IPS-18c (cell line): Measurements from ENCODE around the gene EPC2.
"Not testable (repeated sequence)": the region's sequence is repeated elsewhere in the genome, so short reads cannot be mapped to it uniquely, and the experiment has no call there.

Experiments
- H3K4me3 ChIP-seq: 2 replicates; pipeline ENCODE4 v1.7.0; 2013; ENCODE audit warnings: low read depth, mild to moderate bottlenecking, low read length, moderate library complexity; ENCODE audit not compliant: insufficient read depth
- H3K9me3 ChIP-seq: one replicate; pipeline ENCODE4 v1.6.1; 2013; ENCODE audit warnings: mild to moderate bottlenecking, low read length, moderate library complexity; ENCODE audit not compliant: control insufficient read depth, insufficient read depth

The EPC2 gene

GRCh38 chr2:148622366-148622765 lies 22.2 kb upstream of the EPC2 start:
- no peaks in the 10 kb centered on the region for H3K9me3 ChIP-seq
- no peak overlapping the region; the same call in 1 of the 2 replicates for H3K4me3 ChIP-seq

- H3K9me3 ChIP-seq: no peaks in the 10 kb centered on the region
- H3K4me3 ChIP-seq: no peak overlapping the region
Measured at GRCh38 chr2:148623086-148623485, 21.5 kb upstream of the EPC2 start.

- no peak overlapping the region for H3K4me3 ChIP-seq
- H3K9me3 ChIP-seq: no peaks in the 10 kb centered on the region
Measured at GRCh38 chr2:148627224-148627623, 17.3 kb upstream of the EPC2 start.

- Histone ChIP-seq H3K4me3 (no peak overlapping the region), H3K9me3 (no peaks in the 10 kb centered on the region)
Measured at GRCh38 chr2:148634749-148635148, 9.8 kb upstream of the EPC2 start.

GRCh38 chr2:148638543-148638942 lies 6.0 kb upstream of the EPC2 start:
- H3K9me3 ChIP-seq: no peaks in the 10 kb centered on the region
- no peak overlapping the region for H3K4me3 ChIP-seq

DNA sequence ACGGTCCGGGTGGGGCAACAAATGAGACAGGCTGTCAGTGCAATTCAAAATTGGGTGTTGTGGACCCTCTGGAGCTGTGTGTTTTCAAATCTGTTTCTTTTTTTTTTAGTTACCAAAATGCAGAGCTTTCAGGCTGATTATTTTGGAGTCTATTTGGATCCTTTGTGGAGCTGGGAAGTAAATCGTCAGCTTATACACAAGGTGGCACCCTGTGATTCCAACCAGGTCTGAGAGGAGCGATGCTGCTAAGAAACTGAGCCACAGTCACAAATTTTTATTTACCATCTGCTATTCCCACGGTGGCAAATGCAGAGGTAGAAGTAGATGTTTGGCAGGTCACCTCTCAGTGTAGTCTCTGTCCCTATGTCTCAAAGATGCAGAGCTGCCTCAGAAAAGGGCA lies 3.8 kb upstream of the EPC2 start:
- H3K9me3 ChIP-seq: no peaks in the 10 kb centered on the region
- no peak overlapping the region for H3K4me3 ChIP-seq

DNA sequence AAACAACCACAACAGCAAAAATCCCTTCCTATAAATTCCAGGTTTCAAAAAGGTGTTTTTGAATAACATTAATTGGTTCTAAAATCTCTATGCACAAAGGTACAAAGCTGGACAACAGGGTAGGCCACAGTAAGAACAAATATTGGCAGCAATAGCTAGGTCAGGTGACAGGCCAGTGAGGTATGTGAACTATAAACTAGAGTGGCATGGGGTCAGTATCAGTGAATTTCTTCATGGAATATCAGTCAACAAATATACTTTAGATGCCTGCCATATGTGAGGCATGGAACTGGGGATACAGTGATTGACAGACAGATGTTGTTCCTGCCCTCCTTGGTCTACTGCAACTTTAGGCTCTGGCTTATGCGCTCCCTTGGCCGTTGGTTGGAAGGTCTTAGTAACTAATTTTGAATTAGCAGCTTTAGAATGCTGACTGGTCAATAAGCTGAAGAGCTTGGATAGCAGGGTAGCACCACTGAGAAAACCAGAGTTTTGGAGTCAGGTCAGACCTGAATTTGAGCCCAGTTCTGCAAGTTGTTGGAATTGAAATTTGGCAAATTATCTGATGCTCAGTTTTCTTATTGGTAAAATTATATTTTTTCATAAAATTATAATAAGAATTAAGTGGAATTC lies 2.3 kb upstream of the EPC2 start:
- H3K9me3 ChIP-seq: no peaks in the 10 kb centered on the region
- H3K4me3 ChIP-seq: no peak overlapping the region

- H3K9me3 ChIP-seq: no peaks in the 10 kb centered on the region
- no peak overlapping the region for H3K4me3 ChIP-seq
Measured at GRCh38 chr2:148642891-148643416, 1.6 kb upstream of the EPC2 start.

DNA sequence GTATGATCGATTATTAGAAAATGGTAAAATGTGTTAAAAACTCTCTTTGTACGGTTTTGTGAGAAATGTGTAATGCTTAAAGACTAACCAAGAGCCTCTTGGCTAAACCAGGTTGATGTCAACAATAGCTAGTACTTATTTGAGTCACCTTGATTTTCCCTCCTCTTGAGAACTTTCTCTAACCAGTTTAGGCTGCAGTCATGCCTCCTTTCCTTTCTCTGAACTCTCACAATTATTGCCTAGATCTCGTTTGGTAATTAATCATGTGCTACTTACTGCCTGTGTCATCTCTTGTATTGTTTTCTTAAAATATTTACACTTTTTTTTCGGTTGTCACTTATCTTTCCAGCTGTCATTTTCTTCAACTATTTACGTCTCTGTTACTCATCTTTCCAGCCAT lies 1.1 kb upstream of the EPC2 start:
- Histone ChIP-seq H3K4me3 (peak overlapping the region; percentile 98), H3K9me3 (no peaks in the 10 kb centered on the region)

GRCh38 chr2:148644883-148645538 lies 460 bp downstream of the EPC2 start:
- H3K4me3 ChIP-seq: peak overlapping the region; percentile 98
- no peaks in the 10 kb centered on the region for H3K9me3 ChIP-seq

DNA sequence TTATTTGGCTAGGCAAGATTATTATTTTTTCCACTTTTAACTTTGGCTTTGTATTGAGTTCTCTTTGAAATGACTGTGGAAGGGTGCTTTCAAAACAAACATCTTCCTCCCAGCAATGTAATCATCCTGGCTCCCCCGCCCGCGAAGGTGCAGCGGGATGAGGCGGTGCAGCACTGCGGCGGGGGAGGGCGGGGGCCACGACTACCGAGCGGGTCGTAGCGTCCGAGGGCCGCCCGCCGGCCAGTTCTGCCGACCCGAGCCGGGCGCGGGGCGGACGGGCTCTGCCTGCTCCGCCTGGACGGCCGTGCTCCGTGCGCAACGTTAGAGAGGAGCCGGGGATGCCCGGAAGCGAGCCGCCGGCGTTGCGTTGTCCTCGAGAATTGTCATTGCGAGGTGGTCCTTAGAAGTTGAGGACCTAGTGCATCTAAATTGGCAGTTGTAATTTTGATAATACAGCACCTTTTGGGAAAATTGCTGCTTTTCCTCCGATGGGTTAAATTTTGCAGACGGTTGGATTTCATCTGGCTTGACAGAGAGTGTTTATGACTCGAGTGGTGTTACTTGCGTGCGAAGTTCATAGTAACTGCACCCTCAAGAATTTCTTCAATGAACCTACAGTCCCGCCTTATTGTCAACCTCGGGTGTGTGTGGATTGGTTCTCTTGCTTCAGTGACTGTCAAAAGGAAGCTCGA lies 1.1 kb downstream of the EPC2 start:
- H3K4me3 ChIP-seq: peak overlapping the region; percentile 98
- no peaks in the 10 kb centered on the region for H3K9me3 ChIP-seq

DNA sequence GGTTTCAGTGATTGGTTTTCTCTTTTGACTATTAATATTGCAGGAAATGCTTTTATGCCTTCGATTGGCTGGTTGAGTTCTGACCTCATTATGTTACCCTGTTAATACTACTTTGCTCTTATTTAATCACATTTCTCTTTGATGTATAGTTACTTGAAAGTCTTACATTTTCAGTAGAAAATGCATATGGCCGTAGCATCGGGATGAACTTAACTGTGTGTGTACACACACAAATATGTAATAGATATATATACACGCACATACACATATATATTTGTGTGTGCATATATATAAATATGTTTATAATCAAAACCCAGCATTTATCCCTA lies 1.6 kb downstream of the EPC2 start:
- Histone ChIP-seq H3K9me3 (no peaks in the 10 kb centered on the region), H3K4me3 (peak overlapping the region; percentile 98)

- not testable (repeated sequence) for H3K9me3 ChIP-seq
Measured at GRCh38 chr2:148647711-148648110, 3.2 kb downstream of the EPC2 start.

GRCh38 chr2:148649936-148650335 lies 5.4 kb downstream of the EPC2 start:
- no peak overlapping the region for H3K4me3 ChIP-seq

More at GRCh38 chr2:148647711-148648110, 3.2 kb downstream of the EPC2 start:
- H3K4me3 ChIP-seq: not testable (repeated sequence)

GRCh38 chr2:148650881-148651280 lies 6.3 kb downstream of the EPC2 start:
- no peak overlapping the region for H3K4me3 ChIP-seq
- no peaks in the 10 kb centered on the region for H3K9me3 ChIP-seq

More at GRCh38 chr2:148649936-148650335, 5.4 kb downstream of the EPC2 start:
- H3K9me3 ChIP-seq: no peaks in the 10 kb centered on the region

DNA sequence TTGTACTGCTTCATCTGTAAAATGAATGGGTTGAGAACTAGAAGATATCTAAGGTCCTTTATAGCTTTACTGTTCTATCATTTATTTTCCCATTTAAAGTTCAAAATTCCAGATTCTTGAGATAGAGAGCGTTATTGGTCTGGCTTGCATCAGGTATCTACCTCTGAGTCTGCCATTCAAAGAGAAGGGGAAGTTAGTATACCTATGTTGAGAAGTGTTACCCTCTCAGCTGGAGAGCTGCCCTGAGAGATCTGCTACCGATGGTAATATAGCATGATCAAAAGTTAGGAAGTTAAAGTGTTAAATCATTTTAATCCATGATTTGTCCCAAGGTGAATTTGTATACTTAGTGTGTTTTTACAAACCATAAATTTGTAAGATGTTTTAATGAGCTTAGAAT lies 7.4 kb downstream of the EPC2 start:
- Histone ChIP-seq H3K4me3 (no peak overlapping the region), H3K9me3 (no peaks in the 10 kb centered on the region)

- Histone ChIP-seq H3K9me3 (no peaks in the 10 kb centered on the region), H3K4me3 (no peak overlapping the region)
Measured at GRCh38 chr2:148653437-148653836, 8.9 kb downstream of the EPC2 start.

DNA sequence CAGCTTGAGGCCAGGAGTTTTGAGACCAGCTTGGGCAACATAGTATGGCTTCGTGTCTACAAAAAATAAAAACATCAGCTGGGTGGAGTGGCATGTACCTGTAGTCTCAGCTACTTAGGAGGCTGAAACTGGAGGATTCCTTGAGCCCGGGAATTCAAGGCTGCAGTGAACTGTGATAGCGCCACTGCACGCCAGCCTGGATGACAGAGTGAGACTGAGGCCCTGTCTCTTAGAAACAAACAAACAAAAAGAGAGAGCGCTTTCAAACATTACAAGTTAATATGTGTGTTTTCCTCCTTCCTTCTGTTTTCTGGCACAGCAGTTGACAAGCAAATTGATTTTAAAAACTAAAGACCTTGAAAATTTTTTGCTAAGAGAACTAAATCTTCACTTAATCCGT lies 9.9 kb downstream of the EPC2 start:
- Histone ChIP-seq H3K4me3 (no peak overlapping the region), H3K9me3 (no peaks in the 10 kb centered on the region)
